GM23338 (cell line): ENCODE data around the gene LAPTM4A. TPM values are rescaled to one million over a fixed set of nuclear protein-coding genes. Genes with fewer than 3 reads are reported as not detected.
A peak's percentile ranks its signal among the peaks of the same experiment; 100 is the strongest.

Source experiments
- ATAC-seq: fragments of 200-7000 bp; cut with Tn5 transposase; 3 replicates; pipeline ENCODE4 v1.9.1; 2020
- DNase-seq: peaks from one replicate; pipeline ENCODE4 v3.0.0-alpha.2; 2015; ENCODE audit warnings: low spot score
- H2AFZ ChIP-seq: fragments of 200-600 bp; sonication (generic); 2 replicates; pipeline ENCODE4 v1.8.0; 2016; ENCODE audit warnings: antibody characterized with exemption, mild to moderate bottlenecking, moderate library complexity
- H3F3A ChIP-seq: fragments of 200-600 bp; sonication (generic); replicated peaks from 2 replicates; pipeline ENCODE4 v1.8.0; 2017; ENCODE audit warnings: antibody characterized with exemption, mixed run types, low read depth
- H3K27ac ChIP-seq: fragments of 200-600 bp; sonication (generic); 2 replicates; pipeline ENCODE4 v1.6.1; 2016; ENCODE audit warnings: low read depth
- H3K27me3 ChIP-seq: fragments of 200-600 bp; sonication (generic); 2 replicates; pipeline ENCODE4 v1.8.0; 2016; ENCODE audit warnings: mild to moderate bottlenecking, mixed run types, moderate library complexity; ENCODE audit not compliant: insufficient read depth
- H3K36me3 ChIP-seq: fragments of 200-600 bp; sonication (generic); 2 replicates; pipeline ENCODE4 v1.8.0; 2016; ENCODE audit warnings: mild to moderate bottlenecking; ENCODE audit not compliant: insufficient read depth
- H3K4me1 ChIP-seq: fragments of 200-600 bp; sonication (generic); 2 replicates; pipeline ENCODE4 v1.8.0; 2016; ENCODE audit warnings: mild to moderate bottlenecking, moderate library complexity; ENCODE audit not compliant: insufficient read depth
- H3K4me2 ChIP-seq: fragments of 200-600 bp; sonication (generic); 2 replicates; pipeline ENCODE4 v1.7.1; 2017; ENCODE audit warnings: mixed run types
- H3K4me3 ChIP-seq: fragments of 200-600 bp; sonication (generic); 2 replicates; pipeline ENCODE4 v1.6.1; 2016; ENCODE audit warnings: mixed run types
- H3K79me2 ChIP-seq: fragments of 200-600 bp; sonication (generic); replicated peaks from 2 replicates; pipeline ENCODE4 v1.8.0; 2017; ENCODE audit warnings: mild to moderate bottlenecking; ENCODE audit not compliant: insufficient read depth
- H3K9me2 ChIP-seq: fragments of 200-600 bp; sonication (generic); 2 replicates; pipeline ENCODE4 v1.8.0; 2017; ENCODE audit not compliant: insufficient read depth
- H4K20me1 ChIP-seq: fragments of 200-600 bp; sonication (generic); replicated peaks from 2 replicates; pipeline ENCODE4 v1.8.0; 2017; ENCODE audit warnings: mild to moderate bottlenecking; ENCODE audit not compliant: insufficient read depth
- H3K27ac Mint-ChIP-seq: 2 replicates; pipeline ENCODE4 v1.8.0; 2020; ENCODE audit warnings: inconsistent platforms, mild to moderate bottlenecking, moderate library complexity, mixed read lengths
- H3K27me3 Mint-ChIP-seq: 3 replicates; pipeline ENCODE4 v1.8.0; 2022; ENCODE audit warnings: low read depth, mild to moderate bottlenecking, moderate library complexity, mixed read lengths, inconsistent platforms; ENCODE audit not compliant: insufficient read depth, poor library complexity
- H3K36me3 Mint-ChIP-seq: 3 replicates; pipeline ENCODE4 v1.8.0; 2021; ENCODE audit warnings: low read depth, mild to moderate bottlenecking, inconsistent platforms, moderate library complexity, mixed read lengths
- H3K4me1 Mint-ChIP-seq: 3 replicates; pipeline ENCODE4 v1.8.0; 2020; ENCODE audit warnings: mild to moderate bottlenecking, inconsistent platforms, mixed read lengths
- H3K4me3 Mint-ChIP-seq: 3 replicates; pipeline ENCODE4 v1.8.0; 2021; ENCODE audit warnings: moderate library complexity, mild to moderate bottlenecking, inconsistent platforms, mixed read lengths
- H3K9me3 Mint-ChIP-seq: 3 replicates; pipeline ENCODE4 v1.8.0; 2020; ENCODE audit warnings: moderate library complexity, mild to moderate bottlenecking, inconsistent platforms, mixed read lengths
- CREB1 ChIP-seq: fragments of 250-450 bp; sonication (Bioruptor Pico); IDR thresholded peaks from 2 replicates; pipeline ENCODE4 v1.5.0; 2020; ENCODE audit warnings: low read depth, mild to moderate bottlenecking, moderate library complexity
- CTCF ChIP-seq, 2 experiments: fragments of 200-600 bp in 1 of 2; sonication (generic) in 1 of 2; conservative IDR thresholded peaks; 2 replicates each; pipeline versions ENCODE4 v1.5.1 to v1.6.1; 2016 to 2017; ENCODE audit warnings: antibody characterized with exemption in 2 of 2, low read depth in 2 of 2, mild to moderate bottlenecking in 2 of 2, moderate library complexity in 1 of 2
- ETS1 ChIP-seq: IDR thresholded peaks from 2 replicates; pipeline ENCODE4 v1.6.1; 2016; ENCODE audit warnings: antibody characterized with exemption
- JUNB ChIP-seq: IDR thresholded peaks from one replicate; pipeline ENCODE4 v1.6.1; 2016; ENCODE audit warnings: antibody characterized with exemption; ENCODE audit not compliant: unreplicated experiment
- NANOG ChIP-seq: IDR thresholded peaks from 2 replicates; pipeline ENCODE4 v1.6.1; 2016; ENCODE audit warnings: antibody characterized with exemption, borderline replicate concordance
- REST ChIP-seq: IDR thresholded peaks from one replicate; pipeline ENCODE4 v1.6.1; 2018; ENCODE audit warnings: antibody characterized with exemption; ENCODE audit not compliant: unreplicated experiment
- STAT1 ChIP-seq: IDR thresholded peaks from one replicate; pipeline ENCODE4 v1.6.1; 2016; ENCODE audit warnings: antibody characterized with exemption; ENCODE audit not compliant: unreplicated experiment
- ZNF114 ChIP-seq: fragments of 250-450 bp; sonication (Bioruptor Pico); IDR thresholded peaks from 2 replicates; pipeline ENCODE4 v1.5.0; 2020; ENCODE audit warnings: mild to moderate bottlenecking, moderate library complexity
- ZNF462 ChIP-seq: fragments of 250-450 bp; sonication (Bioruptor Pico); IDR thresholded peaks from 2 replicates; pipeline ENCODE4 v1.5.0; 2020; ENCODE audit warnings: mild to moderate bottlenecking, moderate library complexity
- polyA plus RNA-seq: library from polyadenylated mRNA; unstranded; fragments of >200 nt; fragmentation: Nextera tagmentation; extraction: Ambion mirVana; gene quantifications from 2 replicates; pipeline ENCODE4 v1.2.1, GENCODE V29; 2016
- total RNA-seq: library from RNA; depleted of rRNA; stranded (reverse); fragments of >200 nt; shearing (Covaris generic); gene quantifications from 2 replicates; pipeline ENCODE4 v1.2.3, GENCODE V29; 2014

The LAPTM4A gene
- total and polyA plus RNA-seq, 2 experiments from 2014 or later, result 123 to 214 TPM

- TF ChIP-seq ZNF462 (no peak), CTCF (conservative IDR thresholded peaks at IDR 0.05; ENCODE audit: low read depth in 2 of 2) (no peak)
These were observed 1.8 kb downstream of the LAPTM4A start (continued) for GRCh38 chr2:20049637-20050036.

GRCh38 chr2:20048488-20049448, 2.7 kb downstream of the LAPTM4A start:
- Histone ChIP-seq H2AFZ (no peak overlapping the region), H3K27me3 (no peaks in the 10 kb centered on the region), H4K20me1 (peaks cover 14% of the 10 kb centered on the region), H3K4me3 (peak overlapping the region; percentile 82), H3K36me3 (no peaks in the 10 kb centered on the region), H3K27ac (peak overlapping the region; percentile 60; the same call in 1 of the 2 replicates), H3K4me1 (peaks cover 15% of the 10 kb centered on the region), H3F3A (no peaks in the 10 kb centered on the region), H3K79me2 (peaks cover 73% of the 10 kb centered on the region), H3K9me2 (no peaks in the 10 kb centered on the region), H3K4me2 (peak overlapping the region; percentile 94)
- Mint-ChIP-seq H3K27ac (peak overlapping the region; percentile 73), H3K4me3 (no peak overlapping the region), H3K4me1 (peaks cover 16% of the 10 kb centered on the region), H3K36me3 (no peaks in the 10 kb centered on the region), H3K27me3 (peaks cover 5% of the 10 kb centered on the region), H3K9me3 (no peaks in the 10 kb centered on the region)
- ATAC-seq (no peak), DNase-seq (no peak)
- no peak for TF ChIP-seq ZNF114
- TF ChIP-seq REST, result no peak
- TF ChIP-seq JUNB, result no peak
- TF ChIP-seq ETS1, result no peak
- no peak for TF ChIP-seq NANOG
- no peak for TF ChIP-seq STAT1
- no peak for TF ChIP-seq CREB1
